Ishikawa (cell line): ENCODE results near the gene CUL9.

ENCODE experiments used
- CREB1 ChIP-seq: IDR thresholded peaks from 2 replicates; pipeline ENCODE4 v1.6.1; 2012; ENCODE audit warnings: low read depth
- EGR1 ChIP-seq: IDR thresholded peaks from 2 replicates; pipeline ENCODE4 v1.6.1; 2012
- EP300 ChIP-seq: IDR thresholded peaks from 2 replicates; pipeline ENCODE4 v1.6.1; 2012; ENCODE audit warnings: borderline replicate concordance
- FOXM1 ChIP-seq: IDR thresholded peaks from 2 replicates; pipeline ENCODE4 v1.6.1; 2012; ENCODE audit warnings: low read depth, borderline replicate concordance
- RAD21 ChIP-seq: IDR thresholded peaks from 2 replicates; pipeline ENCODE4 v1.6.1; 2012; ENCODE audit warnings: low read depth
- TAF1 ChIP-seq: IDR thresholded peaks from 2 replicates; pipeline ENCODE4 v1.6.1; 2012; ENCODE audit warnings: low read depth, mild to moderate bottlenecking
- TCF12 ChIP-seq: IDR thresholded peaks from 2 replicates; pipeline ENCODE4 v1.6.1; 2012; ENCODE audit warnings: low read depth
- YY1 ChIP-seq: IDR thresholded peaks from 2 replicates; pipeline ENCODE4 v1.6.1; 2012; ENCODE audit warnings: low read depth
- TF ChIP-seq, protein P1 (sequence below): IDR thresholded peaks from 2 replicates; pipeline ENCODE4 v1.6.1; 2012
- TF ChIP-seq, protein P2 (sequence below): IDR thresholded peaks from 2 replicates; pipeline ENCODE4 v1.6.1; 2012; ENCODE audit warnings: low read depth, mild to moderate bottlenecking

DNA sequence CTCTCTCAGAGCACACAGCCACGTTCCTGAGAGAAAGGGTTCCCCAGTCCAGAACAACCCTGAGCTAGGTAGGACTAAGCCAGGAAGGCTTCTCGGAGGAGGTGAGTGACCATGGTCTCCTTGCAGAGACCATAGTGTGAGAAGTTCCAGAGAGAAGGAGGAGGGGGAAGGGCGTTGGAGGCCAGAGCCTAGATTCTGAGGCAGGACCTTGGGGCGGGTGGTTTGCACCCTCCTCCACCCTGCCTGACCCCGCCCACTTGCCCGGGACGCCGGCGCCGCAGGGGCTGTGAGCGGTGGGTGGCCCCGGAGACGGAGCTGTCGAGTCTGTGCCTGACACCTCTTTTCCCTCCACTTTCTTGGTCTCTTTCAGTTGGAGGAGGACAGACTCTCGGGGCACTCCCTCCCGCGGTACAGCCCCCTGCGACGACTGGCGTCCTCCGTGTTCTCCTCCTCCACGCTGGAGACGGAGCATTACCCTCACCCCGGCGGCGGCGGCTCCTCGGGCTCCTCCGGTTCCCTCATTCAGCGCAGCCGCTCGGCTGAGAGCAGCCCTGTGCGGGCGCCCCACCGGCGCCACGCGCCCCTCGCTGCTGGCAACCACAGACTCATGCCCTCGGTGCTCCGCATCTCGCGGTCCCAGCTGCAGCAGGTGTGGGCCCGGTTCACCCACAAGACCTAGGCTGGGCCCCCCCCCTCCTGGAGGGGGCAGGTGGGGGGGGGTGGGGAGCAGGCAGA, 87.4 kb downstream of the CUL9 start:
- TF ChIP-seq, protein P1, sequence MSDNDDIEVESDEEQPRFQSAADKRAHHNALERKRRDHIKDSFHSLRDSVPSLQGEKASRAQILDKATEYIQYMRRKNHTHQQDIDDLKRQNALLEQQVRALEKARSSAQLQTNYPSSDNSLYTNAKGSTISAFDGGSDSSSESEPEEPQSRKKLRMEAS: no peak
- TF ChIP-seq TAF1 (no peak), FOXM1 (no peak), YY1 (no peak), RAD21 (no peak), CREB1 (no peak), TCF12 (no peak), EGR1 (no peak), EP300 (no peak)
- TF ChIP-seq, protein P2, sequence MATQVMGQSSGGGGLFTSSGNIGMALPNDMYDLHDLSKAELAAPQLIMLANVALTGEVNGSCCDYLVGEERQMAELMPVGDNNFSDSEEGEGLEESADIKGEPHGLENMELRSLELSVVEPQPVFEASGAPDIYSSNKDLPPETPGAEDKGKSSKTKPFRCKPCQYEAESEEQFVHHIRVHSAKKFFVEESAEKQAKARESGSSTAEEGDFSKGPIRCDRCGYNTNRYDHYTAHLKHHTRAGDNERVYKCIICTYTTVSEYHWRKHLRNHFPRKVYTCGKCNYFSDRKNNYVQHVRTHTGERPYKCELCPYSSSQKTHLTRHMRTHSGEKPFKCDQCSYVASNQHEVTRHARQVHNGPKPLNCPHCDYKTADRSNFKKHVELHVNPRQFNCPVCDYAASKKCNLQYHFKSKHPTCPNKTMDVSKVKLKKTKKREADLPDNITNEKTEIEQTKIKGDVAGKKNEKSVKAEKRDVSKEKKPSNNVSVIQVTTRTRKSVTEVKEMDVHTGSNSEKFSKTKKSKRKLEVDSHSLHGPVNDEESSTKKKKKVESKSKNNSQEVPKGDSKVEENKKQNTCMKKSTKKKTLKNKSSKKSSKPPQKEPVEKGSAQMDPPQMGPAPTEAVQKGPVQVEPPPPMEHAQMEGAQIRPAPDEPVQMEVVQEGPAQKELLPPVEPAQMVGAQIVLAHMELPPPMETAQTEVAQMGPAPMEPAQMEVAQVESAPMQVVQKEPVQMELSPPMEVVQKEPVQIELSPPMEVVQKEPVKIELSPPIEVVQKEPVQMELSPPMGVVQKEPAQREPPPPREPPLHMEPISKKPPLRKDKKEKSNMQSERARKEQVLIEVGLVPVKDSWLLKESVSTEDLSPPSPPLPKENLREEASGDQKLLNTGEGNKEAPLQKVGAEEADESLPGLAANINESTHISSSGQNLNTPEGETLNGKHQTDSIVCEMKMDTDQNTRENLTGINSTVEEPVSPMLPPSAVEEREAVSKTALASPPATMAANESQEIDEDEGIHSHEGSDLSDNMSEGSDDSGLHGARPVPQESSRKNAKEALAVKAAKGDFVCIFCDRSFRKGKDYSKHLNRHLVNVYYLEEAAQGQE: no peak
